Stimulated activated CD4-positive, alpha-beta T cell treated with anti-CD3 and anti-CD28 coated beads, Interleukin-2, amount 100 ng/mL, for 4 hours (primary cell): Measurements from ENCODE around the gene CACNG1.
"Not testable (repeated sequence)": the region's sequence is repeated elsewhere in the genome, so short reads cannot be mapped to it uniquely, and the experiment has no call there.

ENCODE experiments used
- DNase-seq: peaks from one replicate; pipeline ENCODE4 v3.0.0-alpha.2; 2020; ENCODE audit warnings: low read depth

The CACNG1 gene

DNA sequence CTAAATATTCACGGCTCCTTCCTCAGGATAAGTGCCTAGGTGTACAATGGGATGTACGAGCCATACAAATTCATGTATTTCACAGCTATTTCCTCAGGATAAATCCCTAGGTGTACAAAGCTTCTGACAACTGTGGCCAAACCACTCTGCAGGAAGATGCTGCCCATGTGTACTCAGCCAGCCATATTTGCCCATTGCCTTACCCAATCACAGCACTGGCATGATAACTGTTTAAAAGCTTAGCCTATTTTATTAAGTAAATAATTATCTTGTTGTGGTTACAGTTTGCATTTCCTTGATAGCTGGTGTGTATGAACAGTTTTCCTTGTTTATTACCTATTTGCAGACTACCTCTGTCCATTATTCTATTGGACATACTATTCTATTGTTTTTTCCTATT lies 35.1 kb downstream of the CACNG1 start:
- no peak for DNase-seq

DNA sequence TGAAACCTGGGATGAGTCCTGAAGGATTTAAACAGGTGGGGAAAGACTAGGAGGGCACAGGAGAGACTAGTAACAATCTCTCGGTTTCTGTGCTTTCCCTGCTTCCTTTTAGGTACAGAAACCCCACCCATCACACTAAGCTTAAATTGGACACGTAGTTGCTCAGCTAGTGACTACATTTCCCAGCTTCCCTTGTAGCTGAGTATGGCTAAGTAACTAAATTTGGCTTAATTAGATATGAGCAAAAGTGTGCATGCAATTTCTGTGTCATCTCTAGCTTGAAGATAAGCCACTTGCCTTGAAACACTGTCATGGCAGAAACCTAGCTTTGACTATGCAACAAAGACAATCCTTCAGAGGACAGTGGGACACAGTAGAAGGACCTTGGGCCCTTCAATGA lies 36.5 kb downstream of the CACNG1 start:
- DNase-seq = no peak

DNA sequence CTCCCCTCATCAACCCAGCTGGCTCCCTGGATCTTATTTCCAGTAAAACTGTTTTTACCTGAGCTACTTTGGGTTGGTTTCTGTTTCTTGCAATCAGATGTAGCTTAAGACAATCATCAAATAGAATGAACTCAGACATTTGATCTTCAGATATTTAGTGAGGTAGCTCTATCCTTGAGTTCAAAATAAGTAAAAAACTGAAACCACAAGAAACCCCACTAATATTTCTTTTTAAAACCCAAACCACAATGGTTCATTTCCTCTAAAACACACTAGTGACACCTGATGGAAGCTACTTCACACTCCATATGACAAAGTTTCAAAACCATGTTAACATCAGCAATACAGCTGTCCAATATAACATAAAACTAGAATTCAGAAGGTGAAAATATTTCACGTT lies 37.8 kb downstream of the CACNG1 start:
- no peak for DNase-seq

DNA sequence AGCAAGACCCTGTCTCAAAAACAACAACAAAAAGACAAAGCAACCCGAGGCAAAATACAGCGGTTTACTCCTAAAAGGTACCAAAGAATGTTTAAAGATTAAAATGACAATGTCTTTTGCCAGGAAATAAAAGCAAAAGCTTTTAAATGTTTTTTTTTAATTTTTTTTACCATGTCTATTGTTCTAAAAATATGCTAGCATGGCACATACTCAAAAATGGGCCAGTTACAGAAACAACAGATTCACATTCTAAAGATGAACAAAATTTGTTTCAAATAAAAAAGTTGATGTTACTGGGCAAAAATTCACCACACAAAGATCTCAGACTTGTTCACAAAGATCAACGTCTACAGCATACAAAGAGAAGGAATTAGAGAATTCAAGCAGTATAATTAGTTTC lies 41.1 kb downstream of the CACNG1 start:
- no peak for DNase-seq

DNA sequence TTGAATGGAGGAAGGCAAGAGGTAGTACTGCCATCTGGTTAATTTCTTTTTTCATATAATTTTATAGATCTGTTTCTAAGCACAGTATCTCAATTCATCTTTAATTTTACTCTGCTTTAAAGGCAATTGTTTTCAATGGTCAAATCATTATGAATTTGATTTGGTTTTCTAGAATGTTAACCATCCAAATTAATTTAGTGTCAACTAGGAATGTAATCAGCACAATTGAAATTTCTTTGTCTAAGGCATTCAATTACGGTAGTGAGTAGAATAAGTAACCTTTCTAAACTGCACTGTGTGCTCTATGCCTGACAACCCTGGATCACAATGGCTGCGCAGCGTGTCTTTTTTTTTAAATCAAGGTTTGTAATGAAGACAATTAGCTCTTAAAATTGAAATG lies 44.3 kb downstream of the CACNG1 start:
- no peak for DNase-seq

DNA sequence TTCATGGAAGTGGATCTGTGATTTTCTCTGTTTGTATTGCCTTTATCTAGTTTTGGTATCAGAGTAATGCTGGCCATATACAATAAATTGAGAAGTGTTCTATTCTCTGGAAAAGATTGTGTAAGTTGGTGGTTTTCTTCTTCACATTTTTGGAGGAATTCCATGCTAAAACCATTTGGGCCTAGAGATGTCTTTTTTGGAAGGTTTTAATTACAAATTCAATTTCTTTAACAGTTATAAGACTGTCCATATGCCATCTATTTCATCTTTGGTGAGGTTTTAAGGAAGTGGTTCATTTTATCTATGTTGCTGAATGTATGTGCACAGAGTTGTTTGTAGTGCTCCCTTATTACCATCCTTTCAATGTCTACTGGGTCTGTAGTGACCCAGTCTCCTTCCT lies 46.0 kb downstream of the CACNG1 start:
- DNase-seq = no peak

DNA sequence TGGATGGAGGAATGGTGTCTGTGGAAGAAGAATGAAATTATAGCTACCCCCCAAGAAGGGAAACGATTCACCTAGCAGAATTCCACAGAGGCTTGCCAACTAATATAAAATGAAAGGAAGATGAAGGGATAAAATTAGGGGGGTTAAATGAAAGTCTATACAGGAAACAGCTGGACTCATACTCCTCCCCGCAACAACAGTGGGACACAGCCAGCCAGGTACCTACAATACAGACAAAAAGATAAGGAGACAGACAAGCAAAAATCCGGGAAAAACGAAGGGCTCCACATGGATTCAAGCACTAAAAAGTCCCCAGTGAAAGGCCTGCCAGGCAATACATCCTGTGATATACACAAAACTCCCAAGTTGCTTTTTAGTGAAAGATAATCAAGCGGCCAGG lies 47.9 kb downstream of the CACNG1 start:
- DNase-seq = no peak

DNA sequence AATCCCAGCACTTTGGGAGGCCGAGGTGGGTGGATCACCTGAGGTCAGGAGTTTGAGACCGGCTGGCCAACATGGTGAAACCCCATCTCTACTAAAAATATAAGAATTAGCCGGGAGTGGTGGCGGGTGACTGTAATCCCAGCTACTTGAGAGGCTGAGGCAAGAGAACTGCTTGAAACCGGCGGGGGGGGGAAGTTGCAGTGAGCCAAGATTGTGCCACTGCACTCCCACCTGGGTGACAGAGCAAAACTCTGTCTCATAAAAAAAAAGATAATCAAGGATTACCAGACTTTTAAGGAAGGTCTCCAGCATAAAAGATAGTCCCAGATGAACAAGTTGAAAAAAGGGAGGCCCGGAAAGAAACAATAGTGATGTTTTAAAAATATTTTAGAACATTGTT lies 48.4 kb downstream of the CACNG1 start:
- DNase-seq = not testable (repeated sequence)

DNA sequence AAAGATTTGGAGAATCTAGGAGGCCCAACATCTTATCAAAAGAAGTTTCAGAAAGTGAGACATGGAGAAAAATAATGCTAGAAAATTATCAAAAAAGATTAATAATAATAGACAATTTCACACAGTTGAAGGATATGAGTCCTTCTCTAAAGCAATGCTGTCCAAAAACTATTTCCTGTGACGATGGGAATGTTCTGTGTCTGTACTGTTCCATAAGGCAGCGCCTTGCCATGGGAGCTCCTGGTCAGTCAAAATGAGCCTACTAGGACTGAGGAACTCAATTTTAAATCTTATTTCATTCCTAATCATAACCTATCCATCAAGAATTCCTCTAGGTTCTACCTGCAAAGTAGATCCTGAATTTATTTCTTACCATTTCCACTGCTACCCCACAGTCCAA lies 49.0 kb downstream of the CACNG1 start:
- DNase-seq = no peak

DNA sequence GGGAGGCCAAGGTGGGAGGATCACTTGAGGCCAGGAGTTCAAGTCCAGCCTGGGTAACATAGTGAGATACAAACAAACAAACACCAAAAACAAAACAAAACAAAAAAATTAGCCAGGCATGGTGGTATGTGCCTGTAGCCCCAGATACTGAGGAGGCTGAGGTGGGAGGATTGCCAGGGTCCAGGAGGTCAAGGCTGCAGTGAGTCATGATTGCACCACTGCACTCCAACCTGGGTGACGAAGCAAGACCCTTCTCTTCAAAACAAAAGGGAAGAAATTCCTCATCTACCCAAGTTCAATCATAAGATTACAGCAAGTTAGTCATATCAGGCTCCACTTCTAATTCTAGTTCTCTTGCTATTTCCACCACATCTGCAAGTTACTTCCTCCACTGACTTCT lies 50.9 kb downstream of the CACNG1 start:
- DNase-seq = not testable (repeated sequence)

DNA sequence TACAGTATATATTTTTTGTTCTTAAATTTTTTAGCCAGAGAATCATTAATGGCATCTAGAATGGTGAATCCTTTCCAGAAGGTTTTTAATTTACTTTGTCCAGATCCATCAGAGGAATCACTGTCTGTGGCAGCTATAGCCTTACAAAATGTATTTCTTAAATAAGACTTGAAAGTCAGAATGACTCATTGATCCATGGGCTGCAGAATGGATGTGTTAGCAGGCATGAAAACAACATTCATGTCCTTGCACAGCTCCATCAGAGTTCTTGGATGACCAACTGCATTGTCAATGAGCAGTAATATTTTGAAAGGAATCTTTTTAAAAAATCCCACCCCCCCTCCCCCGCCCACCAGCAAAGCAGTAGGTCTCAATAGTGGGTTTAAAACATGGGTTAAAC lies 51.4 kb downstream of the CACNG1 start:
- no peak for DNase-seq

DNA sequence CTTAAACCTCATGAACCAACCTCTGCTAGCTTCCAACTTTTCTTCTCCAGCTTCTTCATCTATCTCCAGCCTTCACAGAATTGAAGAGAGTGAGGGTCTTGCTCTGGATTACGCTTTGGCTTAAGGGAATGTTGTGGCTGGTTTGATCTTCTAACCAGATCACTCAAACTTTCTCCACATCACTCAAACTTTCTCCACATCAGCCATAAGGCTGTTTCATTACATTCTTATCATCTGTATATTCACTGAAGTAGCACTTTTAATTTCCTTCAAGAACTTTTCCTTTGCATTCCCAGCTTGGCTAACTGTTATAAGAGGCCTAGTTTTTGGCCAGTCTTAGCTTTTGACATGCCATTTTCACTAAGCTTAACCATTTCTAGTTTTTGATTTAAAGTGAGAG lies 52.3 kb downstream of the CACNG1 start:
- no peak for DNase-seq

DNA sequence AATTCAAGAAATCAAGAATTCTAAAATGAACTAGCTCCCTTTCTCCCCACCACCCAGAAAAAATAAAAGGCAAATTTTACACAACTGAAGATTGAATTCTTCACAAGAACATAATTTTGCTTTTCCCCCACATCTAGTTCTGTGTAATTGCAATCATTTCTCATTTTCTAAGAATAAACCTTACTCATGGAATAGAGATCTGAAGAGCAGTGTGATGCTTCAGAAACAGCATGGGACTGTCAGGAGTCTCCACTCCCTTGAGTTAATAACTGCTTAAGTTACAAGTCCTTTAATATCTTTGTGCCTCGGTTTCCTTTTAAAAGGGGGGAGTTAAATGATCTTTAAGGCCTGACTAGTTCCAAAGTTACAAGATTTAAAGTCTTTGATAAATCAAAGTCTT lies 53.7 kb downstream of the CACNG1 start:
- DNase-seq = no peak

DNA sequence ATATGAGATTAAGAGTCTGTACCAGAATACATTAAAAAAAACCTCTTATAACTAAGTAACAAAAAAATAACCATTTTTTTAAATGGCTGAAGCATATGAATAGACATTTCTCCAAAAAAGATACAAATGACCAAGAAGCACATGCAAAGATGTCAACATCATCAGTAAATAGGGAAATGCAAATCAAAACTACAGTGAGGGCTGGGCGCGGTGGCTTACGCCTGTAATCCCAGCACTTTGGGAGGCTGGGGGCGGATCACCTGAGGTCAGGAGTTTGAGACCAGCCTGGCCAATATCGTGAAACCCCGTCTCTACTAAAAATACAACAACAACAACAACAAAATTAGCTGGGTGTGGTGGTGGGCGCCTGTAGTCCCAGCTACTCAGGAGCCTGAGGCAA lies 60.3 kb downstream of the CACNG1 start:
- not testable (repeated sequence) for DNase-seq

DNA sequence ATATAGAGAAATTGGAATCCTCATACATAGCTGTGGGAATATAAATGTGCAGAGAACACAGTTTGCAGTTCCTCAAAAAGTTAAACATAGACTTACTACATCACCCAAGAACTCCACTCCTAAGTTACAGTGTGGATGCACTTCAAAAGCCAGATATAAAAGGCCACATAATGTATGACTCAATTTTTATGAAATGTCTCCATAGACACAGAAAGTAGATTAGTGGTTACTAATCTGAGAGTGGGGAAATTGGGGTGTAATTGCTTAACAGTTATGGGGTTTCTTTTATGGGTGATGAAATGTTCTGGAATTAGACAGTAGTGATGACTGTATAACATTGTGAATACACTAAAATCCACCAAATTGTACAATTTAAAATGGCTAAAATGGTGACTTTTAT lies 60.9 kb downstream of the CACNG1 start:
- no peak for DNase-seq
